HL-60/S4 (cell line): ENCODE results near the gene FHL1.
"Not testable (repeated sequence)": the region's sequence is repeated elsewhere in the genome, so short reads cannot be mapped to it uniquely, and the experiment has no call there.

Experiments
- in situ Hi-C: fragments of 300-500 bp; cut with MboI; formaldehyde crosslinking; loops from 2 replicates; pipeline ENCODE4 v1.14.3; 2022; ENCODE audit warnings: low sequenced_read_pairs

FHL1 gene

GRCh38 chrX:136146614-136147314 lies 569 bp upstream of the FHL1 start:
- in situ Hi-C loops, result no loop called here

GRCh38 chrX:136147976-136148375 lies 643 bp downstream of the FHL1 start:
- in situ Hi-C loops, result no loop called here

- in situ Hi-C loops, result no loop called here
These were observed 1.1 kb downstream of the FHL1 start for GRCh38 chrX:136148391-136148790.

GRCh38 chrX:136154998-136155397 lies 7.7 kb downstream of the FHL1 start:
- in situ Hi-C loops, result no loop called here

DNA sequence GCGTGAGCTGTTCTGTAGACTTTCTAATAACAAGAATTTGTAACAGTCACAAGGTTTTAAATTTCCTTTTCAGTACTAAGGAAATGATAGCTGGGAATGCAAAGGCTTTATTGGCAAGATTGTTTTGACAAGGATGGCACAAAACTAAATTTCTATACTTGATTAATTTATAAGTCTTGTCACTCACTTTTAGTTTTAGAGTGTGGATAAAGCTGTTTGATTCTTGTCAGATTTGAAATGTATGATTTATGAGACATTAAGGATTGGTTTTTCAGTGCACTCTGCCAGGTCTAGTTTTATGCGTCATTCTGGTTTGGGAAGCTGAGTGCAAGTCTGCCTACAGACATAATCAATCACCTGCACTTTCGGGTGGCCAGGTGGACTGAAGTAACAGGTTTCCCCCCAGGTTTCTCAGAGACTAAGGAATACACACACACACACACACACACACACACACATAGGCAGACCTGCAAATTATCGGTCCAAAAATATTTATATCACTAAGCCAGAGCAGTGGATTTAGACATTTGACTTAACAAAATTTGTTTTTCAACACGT lies 9.3 kb downstream of the FHL1 start:
- in situ Hi-C loops, result no loop called here

- in situ Hi-C loops, result no loop called here
These were observed 9.9 kb downstream of the FHL1 start for GRCh38 chrX:136157187-136157586.

- in situ Hi-C loops, result no loop called here
These were observed 11.4 kb downstream of the FHL1 start for GRCh38 chrX:136158685-136159084.

GRCh38 chrX:136159611-136160025 lies 12.3 kb downstream of the FHL1 start:
- in situ Hi-C loops, result no loop called here

DNA sequence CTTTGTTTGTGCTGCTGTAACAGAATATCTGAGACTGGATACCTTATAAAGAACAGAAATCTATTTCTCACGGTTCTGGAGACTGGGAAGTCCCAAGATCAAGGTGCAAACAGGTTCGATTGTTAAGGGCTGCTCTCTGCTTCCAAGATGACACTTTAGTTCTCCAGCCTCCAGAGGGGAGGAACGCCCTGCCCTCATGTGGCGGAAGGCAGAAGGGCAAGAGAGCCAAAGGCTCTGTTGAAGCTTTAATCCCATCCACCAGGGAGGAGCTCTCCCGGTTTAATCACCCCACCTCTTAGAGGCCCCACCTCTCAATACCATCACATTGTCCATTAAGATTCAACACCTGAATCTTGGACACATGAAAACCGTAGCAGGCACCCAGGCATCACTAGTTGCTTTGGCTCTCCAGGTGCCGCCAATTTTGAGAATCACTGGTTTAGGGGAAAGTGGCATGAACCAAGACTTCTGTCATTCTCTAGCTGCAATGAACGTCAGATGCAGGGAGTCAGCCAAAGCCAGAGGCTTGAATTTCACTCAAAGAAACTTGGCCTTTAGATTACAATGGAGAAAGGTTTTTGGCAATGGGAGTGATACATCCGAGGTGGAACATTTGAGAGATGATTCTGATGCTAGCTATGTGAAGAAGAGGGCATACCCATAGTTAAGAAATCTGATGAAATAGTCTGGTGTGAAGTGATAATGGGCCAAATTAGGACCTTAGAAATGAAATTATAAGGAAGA lies 15.7 kb downstream of the FHL1 start:
- in situ Hi-C loops, result no loop called here

DNA sequence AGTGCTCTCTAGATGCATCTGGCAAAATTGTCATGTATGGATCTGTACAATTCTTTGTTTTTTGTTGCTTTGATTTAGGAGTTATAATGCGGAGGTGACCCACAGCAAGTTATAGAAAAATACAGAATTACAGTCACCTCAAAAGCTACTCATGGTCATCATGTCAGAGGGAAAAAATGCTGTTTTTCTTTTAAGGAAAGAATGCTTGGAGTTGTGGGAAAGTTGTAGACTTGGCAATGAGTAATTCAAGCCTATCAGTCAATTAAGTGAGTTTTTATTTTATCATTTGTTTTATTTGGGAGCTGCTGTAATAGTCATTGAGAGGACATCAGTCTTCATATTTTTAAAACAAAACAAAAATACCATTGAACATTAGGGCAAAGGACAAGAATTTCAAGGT lies 16.4 kb downstream of the FHL1 start:
- in situ Hi-C loops, result no loop called here

GRCh38 chrX:136165406-136165805 lies 18.1 kb downstream of the FHL1 start:
- in situ Hi-C loops, result no loop called here

GRCh38 chrX:136166221-136166855 lies 19.0 kb downstream of the FHL1 start:
- in situ Hi-C loops, result no loop called here

GRCh38 chrX:136167989-136168388 lies 20.7 kb downstream of the FHL1 start:
- in situ Hi-C loops, result not testable (repeated sequence)

- in situ Hi-C loops, result no loop called here
These were observed 21.8 kb downstream of the FHL1 start for GRCh38 chrX:136168929-136169735.

DNA sequence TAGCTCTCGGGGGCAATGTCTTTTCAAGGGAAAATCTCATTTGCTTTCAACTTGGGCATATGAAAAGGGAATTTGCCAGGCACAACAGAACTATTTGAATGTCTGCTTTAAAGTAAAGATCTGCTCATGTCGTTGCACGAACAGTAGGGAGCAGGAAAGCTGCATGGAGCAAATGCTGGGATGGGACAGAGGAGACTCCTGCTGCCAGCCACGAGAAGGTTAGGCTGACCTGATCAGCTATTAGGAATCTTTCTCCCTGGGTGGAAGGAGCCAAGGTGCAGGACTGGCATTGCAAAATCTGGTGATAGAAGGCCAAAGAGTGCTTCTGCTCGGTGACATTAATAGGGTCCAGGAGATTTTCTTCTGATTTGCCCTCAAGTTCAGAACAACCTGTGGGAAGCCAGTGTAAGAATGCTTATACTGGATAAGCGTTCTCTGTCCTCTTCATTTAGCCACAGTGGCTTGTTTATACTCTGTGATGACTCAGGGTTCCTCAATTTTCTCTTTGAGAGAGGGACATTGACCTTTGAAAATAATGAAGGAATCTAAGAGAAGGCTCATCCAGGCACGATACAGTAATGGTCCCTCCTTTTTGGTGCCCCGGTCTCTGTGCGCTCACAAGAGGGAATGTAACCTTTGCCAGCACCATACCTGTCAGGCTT lies 22.9 kb downstream of the FHL1 start:
- in situ Hi-C loops, result no loop called here

GRCh38 chrX:136171420-136171819 lies 24.1 kb downstream of the FHL1 start:
- in situ Hi-C loops, result no loop called here

- in situ Hi-C loops, result no loop called here
These were observed 29.1 kb downstream of the FHL1 start for GRCh38 chrX:136176399-136176825.

DNA sequence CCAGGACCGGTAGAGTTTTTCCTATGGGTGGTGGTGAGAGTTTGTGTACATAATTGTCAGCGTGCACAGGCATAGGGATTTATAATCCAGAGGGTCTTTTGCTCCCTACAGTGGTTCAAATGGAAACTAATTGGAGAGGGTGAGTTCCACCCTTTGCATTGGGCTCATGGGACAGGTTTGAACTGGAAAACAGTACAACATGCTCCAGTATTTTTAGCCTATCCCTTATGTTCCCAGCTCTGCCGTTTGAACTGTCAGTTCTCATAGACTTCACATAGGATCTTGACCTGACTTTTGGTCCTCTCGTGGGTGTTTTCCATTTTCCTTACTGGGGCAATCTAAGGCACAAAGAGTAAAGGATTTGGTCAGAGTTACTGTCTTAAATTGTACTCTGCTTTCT lies 31.8 kb downstream of the FHL1 start:
- in situ Hi-C loops, result no loop called here

GRCh38 chrX:136182414-136182813 lies 35.1 kb downstream of the FHL1 start:
- in situ Hi-C loops, result no loop called here

- in situ Hi-C loops, result no loop called here
These were observed 35.8 kb downstream of the FHL1 start for GRCh38 chrX:136183172-136183571.
